Heart left ventricle (tissue), 16 donors: ENCODE results near the gene C15orf39. TPM values are rescaled to one million over a fixed set of nuclear protein-coding genes. Genes with fewer than 3 reads are reported as not detected.

Experiments
- ATAC-seq, 4 donors: fragments of 200-7000 bp; cut with Tn5 transposase; one replicate each; pipeline ENCODE4 v1.9.1; 2020 to 2022; ENCODE audit warnings: moderate library complexity in 4 of 4, mild to moderate bottlenecking in 3 of 4, moderate number of reproducible peaks in 1 of 4
- DNase-seq, 5 donors: peaks; one replicate each; pipeline ENCODE4 v3.0.0-alpha.2; 2020
- H3K27ac ChIP-seq, 12 donors: fragments of 200-600 bp; sonication (generic) in 4 of 12; one replicate each; pipeline versions ENCODE4 v1.5.0 to v1.8.0; 2016 to 2022; ENCODE audit warnings: mild to moderate bottlenecking in 2 of 12
- H3K27me3 ChIP-seq, 9 donors: fragments of 200-600 bp; sonication (generic) in 2 of 9; one replicate each; pipeline versions ENCODE4 v1.5.1 to v1.8.0; 2016 to 2022; ENCODE audit warnings: mild to moderate bottlenecking in 3 of 9
- H3K36me3 ChIP-seq, 9 donors: fragments of 200-600 bp; sonication (generic) in 2 of 9; one replicate each; pipeline versions ENCODE4 v1.5.0 to v1.8.0; 2018 to 2022; ENCODE audit warnings: mild to moderate bottlenecking in 2 of 9
- H3K4me1 ChIP-seq, 12 donors: fragments of 200-600 bp; sonication (generic) in 4 of 12; one replicate each; pipeline versions ENCODE4 v1.5.0 to v1.8.0; 2016 to 2022; ENCODE audit warnings: mild to moderate bottlenecking in 3 of 12
- H3K4me3 ChIP-seq, 12 donors: fragments of 200-600 bp; sonication (generic) in 4 of 12; one replicate each; pipeline versions ENCODE4 v1.5.0 to v1.8.0; 2017 to 2022; ENCODE audit warnings: mild to moderate bottlenecking in 9 of 12, moderate library complexity in 4 of 12
- H3K9me3 ChIP-seq, 12 donors: fragments of 200-600 bp; sonication (generic) in 4 of 12; one replicate each; pipeline versions ENCODE4 v1.5.0 to v1.8.0; 2016 to 2022; ENCODE audit warnings: mild to moderate bottlenecking in 1 of 12
- CTCF ChIP-seq, 12 donors: fragments of 200-600 bp; sonication (generic) in 4 of 12; IDR thresholded peaks; one replicate each; pipeline versions ENCODE4 v1.5.0 to v1.8.0; 2018 to 2022; ENCODE audit warnings: antibody characterized with exemption in 12 of 12, mild to moderate bottlenecking in 5 of 12
- POLR2A ChIP-seq, 2 donors: fragments of 450-650 bp; IDR thresholded peaks; one replicate each; pipeline ENCODE4 v1.6.1; 2017; ENCODE audit warnings: antibody characterized with exemption in 2 of 2, mild to moderate bottlenecking in 2 of 2, moderate library complexity in 2 of 2
- WGBS, 4 donors: extraction: QIAGEN DNeasy Blood & Tissue Kit in 2 of 4; methylation state at CpG; one replicate each; pipeline versions ENCODE4 v1.1.5 to v1.1.7; 2013 to 2018; 5-methylcytosine and 5-hydroxymethylcytosine counted together
- intact Hi-C, 10 donors: fragments of 100-400 bp; cut with DNase I; formaldehyde crosslinking; loops; one replicate each; pipeline versions ENCODE4 v1.11.1 to v1.14.2; 2022
- polyA plus RNA-seq, 2 donors: library from polyadenylated mRNA; stranded (reverse); fragments of 200-250 nt; gene quantifications; one replicate each; pipeline ENCODE4 v1.2.3, GENCODE V29; 2013
- total RNA-seq, 9 donors: library from RNA; depleted of rRNA in 2 of 9; stranded (reverse); fragments of >200 nt in 2 of 9; fragmentation: NEBNext Ultra II Directional in 3 of 9; extraction: Animal tissue kit (Norgen Biotek cat#: 25700) in 3 of 9; gene quantifications; one replicate each; pipeline versions ENCODE4 v1.1.0 to v1.2.4, GENCODE V29; 2016 to 2023
- donor health status: ischemic (EF 13 %, LVEDD 7.1; RV severe dilation, severe dysfunction).
- donor health status: healthy with polysubstance abuse.
- donor health status: DM: no; HTN: yes; CAD: no.
- donor health status: DM: no; HTN: no; CAD: no.
- donor health status: ischemic (EF 25% LVEDD 6.9; RV normal size, moderate dysfunction).
- donor health status: ischemic (EF 25% LVEDD 5.7; RV mildly dilated, moderate dysfunction).
- donor health status: healthy.
- donor health status: DM: yes; HTN: yes; CAD: no.
- donor health status: ischemic (EF 35%, LVEDD 5.7; RV mildly dilated, moderate dysfunction).
- donor health status: nonischemic (EF 11% LVEDD 7.7; RV severe dilation, severe dysfunction).
- donor health status: DM: yes; HTN: yes; CAD: no.
- donor health status: PGD.
- donor health status: ischemic (EF 29% LVEDD 5.4; RV normal size, mild dysfunction).
- donor health status: nonischemic (EF 23%, LVEDD 6.1; RV moderate dilation, normal function).

The C15orf39 gene
- total and polyA plus RNA-seq, 11 donors: 6.5 to 26.1 (median 13.6) TPM

- H3K36me3 ChIP-seq: no peaks in the 10 kb centered on the region
- no peaks in the 10 kb centered on the region for H3K9me3 ChIP-seq
- peaks cover 0 to 9% (median 0%) of the 10 kb centered on the region in 9 donors for H3K27me3 ChIP-seq
- H3K4me3 ChIP-seq: peak overlapping the region in 11 of 12 donors; percentile 28 to 62 (median 48)
- peak overlapping the region; percentile 17 to 76 (median 48) for H3K27ac ChIP-seq
- TF ChIP-seq POLR2A (IDR thresholded peaks at IDR 0.05) (no peak), CTCF (IDR thresholded peaks at IDR 0.05) (peak in 1 of 12 donors; percentile 7)
- ATAC-seq (peak in 3 of 4 donors; percentile 19 to 57 (median 48)), DNase-seq (peak; percentile 43 to 78 (median 58))
- intact Hi-C loops: no loop called here
- WGBS, 4 donors: 12 to 40% (median 20%) methylated on average over 26 to 53 of the region's 53 CpGs
- H3K4me1 ChIP-seq: peaks cover 0 to 61% (median 37%) of the 10 kb centered on the region in 12 donors
These were observed 23.3 kb upstream of the C15orf39 start for GRCh38 chr15:75178171-75178937.

DNA sequence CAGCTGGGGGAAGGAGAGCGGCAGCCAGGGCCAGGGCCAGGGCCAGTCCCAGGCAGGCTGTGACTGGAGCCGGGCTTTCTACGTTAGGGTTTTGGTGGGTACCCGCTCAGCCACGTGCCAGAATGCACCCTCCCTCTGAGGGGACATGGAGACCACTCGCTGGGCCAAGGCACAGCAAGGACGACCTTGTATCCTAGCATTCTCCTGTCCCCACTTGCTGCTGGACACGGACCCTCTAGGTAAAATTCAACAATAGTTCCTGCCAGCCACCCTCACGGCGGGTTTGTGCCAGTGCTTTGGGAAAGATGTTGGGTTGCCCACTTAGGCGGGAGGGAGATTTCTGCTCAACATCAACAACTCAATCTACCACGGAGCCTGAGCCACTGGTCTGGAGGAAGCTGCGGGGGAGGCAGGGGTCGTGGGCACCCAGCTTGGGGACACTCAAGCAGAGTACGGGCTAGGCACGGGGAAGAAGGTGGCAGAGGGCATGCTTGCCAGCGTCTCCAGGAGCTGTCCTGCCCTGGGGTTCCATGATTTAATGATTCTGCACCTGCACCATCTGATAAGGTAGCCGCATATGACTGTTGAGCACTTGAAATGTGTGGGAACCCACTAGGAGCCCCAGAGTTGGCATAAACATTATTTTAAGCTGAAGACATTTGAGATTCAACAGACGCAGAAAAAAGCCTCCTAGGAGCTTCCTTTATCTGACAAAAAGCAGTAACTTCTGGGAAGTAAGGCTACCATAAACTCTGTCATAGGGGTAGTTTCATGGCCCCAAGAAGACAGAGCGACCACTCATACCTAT is 22.5 kb upstream of the C15orf39 start:
- H3K36me3 ChIP-seq: no peaks in the 10 kb centered on the region
- DNase-seq: no peak
- no peaks in the 10 kb centered on the region for H3K9me3 ChIP-seq
- H3K27me3 ChIP-seq: peaks cover 0 to 9% (median 0%) of the 10 kb centered on the region in 9 donors
- H3K4me3 ChIP-seq: peak overlapping the region in 11 of 12 donors; percentile 28 to 62 (median 48)
- ATAC-seq: no peak
- 72 to 86% (median 76%) methylated on average over 20 of the region's 20 CpGs for WGBS, 4 donors
- TF ChIP-seq POLR2A (IDR thresholded peaks at IDR 0.05) (no peak), CTCF (IDR thresholded peaks at IDR 0.05) (no peak)
- intact Hi-C loops: no loop called here
- peaks cover 0 to 61% (median 37%) of the 10 kb centered on the region in 12 donors for H3K4me1 ChIP-seq
- peak overlapping the region in 10 of 12 donors; percentile 9 to 76 (median 55) for H3K27ac ChIP-seq

- Histone ChIP-seq H3K27ac (peak overlapping the region in 1 of 12 donors; percentile 76), H3K4me3 (no peak overlapping the region), H3K9me3 (no peaks in the 10 kb centered on the region), H3K36me3 (no peaks in the 10 kb centered on the region), H3K27me3 (peaks cover 0 to 9% (median 0%) of the 10 kb centered on the region in 9 donors), H3K4me1 (peaks cover 0 to 61% (median 37%) of the 10 kb centered on the region in 12 donors)
- ATAC-seq (no peak), DNase-seq (no peak)
- intact Hi-C loops: no loop called here
- 85 to 94% (median 89%) methylated on average over 4 of the region's 4 CpGs for WGBS, 4 donors
- TF ChIP-seq CTCF (IDR thresholded peaks at IDR 0.05): no peak
- TF ChIP-seq POLR2A (IDR thresholded peaks at IDR 0.05): no peak
These were observed 21.9 kb upstream of the C15orf39 start for GRCh38 chr15:75179746-75180140.

DNA sequence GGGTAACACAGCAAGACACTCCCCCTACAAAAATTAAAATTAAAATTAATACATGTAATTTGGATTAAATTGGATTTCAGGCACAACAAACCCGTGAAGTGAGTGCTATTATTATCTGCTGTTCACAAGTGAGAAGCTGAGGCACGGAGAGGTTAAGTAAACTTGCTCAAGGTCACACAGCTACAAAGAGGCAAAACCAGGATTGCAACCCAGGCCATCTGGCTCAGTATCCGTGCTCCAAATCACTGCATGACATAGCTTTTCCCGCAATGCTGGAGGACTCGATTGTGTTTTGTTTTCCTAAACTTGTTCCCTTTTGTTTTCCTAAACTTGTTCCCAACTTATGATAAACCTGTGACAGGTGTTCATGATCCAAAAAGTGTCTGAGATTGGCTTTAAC is 19.9 kb upstream of the C15orf39 start:
- DNase-seq: no peak
- Histone ChIP-seq H3K4me3 (no peak overlapping the region), H3K27ac (peak overlapping the region in 4 of 12 donors; percentile 17 to 51 (median 36)), H3K27me3 (peaks cover 0 to 9% (median 0%) of the 10 kb centered on the region in 9 donors), H3K36me3 (no peaks in the 10 kb centered on the region), H3K4me1 (peaks cover 0 to 43% (median 37%) of the 10 kb centered on the region in 12 donors), H3K9me3 (no peaks in the 10 kb centered on the region)
- intact Hi-C loops: no loop called here
- TF ChIP-seq POLR2A (IDR thresholded peaks at IDR 0.05) (no peak), CTCF (IDR thresholded peaks at IDR 0.05) (no peak)
- no peak for ATAC-seq
- 56 to 74% (median 66%) methylated on average over 5 of the region's 5 CpGs for WGBS, 4 donors
